Liver (tissue), 9 donors: ENCODE data around the gene SERP2. TPM values are rescaled to one million over a fixed set of nuclear protein-coding genes. Genes with fewer than 3 reads are reported as not detected.
A peak's percentile ranks its signal among the peaks of the same experiment; 100 is the strongest.

Source experiments
- DNase-seq: peaks from one replicate; pipeline ENCODE4 v3.0.0-alpha.2; 2017; ENCODE audit warnings: low spot score
- H3K27ac ChIP-seq, 2 donors: one replicate each; pipeline ENCODE4 v1.7.0; 2013; ENCODE audit warnings: inconsistent platforms in 2 of 2, low read length in 2 of 2, control low read depth in 1 of 2, low read depth in 1 of 2, mild to moderate bottlenecking in 1 of 2
- H3K27me3 ChIP-seq, 4 donors: one replicate each; pipeline versions ENCODE4 v1.6.1 to v1.7.0; 2013; ENCODE audit warnings: low read length in 3 of 4, inconsistent platforms in 1 of 4, mild to moderate bottlenecking in 1 of 4, moderate library complexity in 1 of 4; ENCODE audit not compliant: control insufficient read depth in 4 of 4, insufficient read depth in 4 of 4
- H3K36me3 ChIP-seq, 4 donors: one replicate each; pipeline versions ENCODE4 v1.6.1 to v1.7.0; 2013; ENCODE audit warnings: low read length in 3 of 4, mild to moderate bottlenecking in 3 of 4, low read depth in 1 of 4, moderate library complexity in 1 of 4; ENCODE audit not compliant: control insufficient read depth in 4 of 4, insufficient read depth in 3 of 4
- H3K4me1 ChIP-seq, 4 donors: one replicate each; pipeline versions ENCODE4 v1.6.1 to v1.7.0; 2013; ENCODE audit warnings: low read length in 3 of 4, mild to moderate bottlenecking in 3 of 4, moderate library complexity in 1 of 4; ENCODE audit not compliant: control insufficient read depth in 4 of 4, insufficient read depth in 4 of 4
- H3K4me3 ChIP-seq, 3 donors: one replicate each; pipeline versions ENCODE4 v1.6.1 to v1.7.0; 2013; ENCODE audit warnings: low read length in 3 of 3, control low read depth in 1 of 3, low read depth in 1 of 3, mild to moderate bottlenecking in 1 of 3
- H3K9ac ChIP-seq, 2 donors: one replicate each; pipeline ENCODE4 v1.7.0; 2013; ENCODE audit warnings: low read length in 2 of 2, mild to moderate bottlenecking in 2 of 2, moderate library complexity in 2 of 2, control low read depth in 1 of 2, low read depth in 1 of 2
- H3K9me3 ChIP-seq, 4 donors: one replicate each; pipeline versions ENCODE4 v1.6.1 to v1.7.0; 2013; ENCODE audit warnings: low read length in 3 of 4; ENCODE audit not compliant: control insufficient read depth in 4 of 4
- EGR1 ChIP-seq, 2 donors: IDR thresholded peaks; 2 replicates each; pipeline ENCODE4 v1.6.1; 2016 to 2018; ENCODE audit warnings: antibody characterized with exemption in 2 of 2, low read depth in 2 of 2
- FOXA1 ChIP-seq: IDR thresholded peaks from 2 replicates; pipeline ENCODE4 v1.6.1; 2016; ENCODE audit warnings: antibody characterized with exemption
- FOXA2 ChIP-seq: IDR thresholded peaks from 2 replicates; pipeline ENCODE4 v1.6.1; 2016; ENCODE audit warnings: antibody characterized with exemption
- GABPA ChIP-seq, 2 donors: IDR thresholded peaks in 1 of 2; conservative IDR thresholded peaks in 1 of 2; 2 replicates each; pipeline ENCODE4 v1.6.1; 2016; ENCODE audit warnings: antibody characterized with exemption in 2 of 2, mild to moderate bottlenecking in 1 of 2, moderate library complexity in 1 of 2
- HNF4A ChIP-seq, 2 donors: conservative IDR thresholded peaks; 2 replicates each; pipeline ENCODE4 v1.6.1; 2016; ENCODE audit warnings: antibody characterized with exemption in 2 of 2, mild to moderate bottlenecking in 2 of 2
- HNF4G ChIP-seq: IDR thresholded peaks from 2 replicates; pipeline ENCODE4 v1.6.1; 2016; ENCODE audit warnings: antibody characterized with exemption
- JUND ChIP-seq, 2 donors: IDR thresholded peaks; 2 replicates each; pipeline ENCODE4 v1.6.1; 2016; ENCODE audit warnings: antibody characterized with exemption in 2 of 2
- NR2F2 ChIP-seq: IDR thresholded peaks from 2 replicates; pipeline ENCODE4 v1.6.1; 2016; ENCODE audit warnings: antibody characterized with exemption
- RAD21 ChIP-seq, 2 donors: IDR thresholded peaks; 2 replicates each; pipeline ENCODE4 v1.6.1; 2016; ENCODE audit warnings: antibody characterized with exemption in 2 of 2, mild to moderate bottlenecking in 2 of 2
- RXRA ChIP-seq, 2 donors: IDR thresholded peaks; 2 replicates each; pipeline ENCODE4 v1.6.1; 2017 to 2018; ENCODE audit warnings: antibody characterized with exemption in 2 of 2, mild to moderate bottlenecking in 1 of 2
- TAF1 ChIP-seq: conservative IDR thresholded peaks from 2 replicates; pipeline ENCODE4 v1.6.1; 2016; ENCODE audit warnings: antibody characterized with exemption, mild to moderate bottlenecking
- YY1 ChIP-seq: IDR thresholded peaks from 2 replicates; pipeline ENCODE4 v1.6.1; 2016; ENCODE audit warnings: antibody characterized with exemption, mild to moderate bottlenecking
- WGBS: extraction: QIAGEN DNeasy Blood & Tissue Kit; methylation state at CpG from one replicate; pipeline ENCODE4 v1.1.7; 2013; 5-methylcytosine and 5-hydroxymethylcytosine counted together
- polyA plus RNA-seq, 2 donors: library from polyadenylated mRNA; stranded (reverse) in 1 of 2; unstranded in 1 of 2; fragments of 200-250 nt in 1 of 2; fragments of >200 nt in 1 of 2; fragmentation: Nextera tagmentation in 1 of 2; extraction: Ambion mirVana in 1 of 2; gene quantifications; one replicate each; pipeline versions ENCODE4 v1.2.1 to v1.2.3, GENCODE V29; 2013 to 2015
- total RNA-seq, 2 donors: library from RNA; depleted of rRNA; stranded (reverse); fragments of >200 nt; gene quantifications; one replicate each; pipeline ENCODE4 v1.2.3, GENCODE V29; 2014
- TF ChIP-seq, protein P1 (sequence below): IDR thresholded peaks from 2 replicates; pipeline ENCODE4 v1.6.1; 2016; ENCODE audit warnings: antibody characterized with exemption
- TF ChIP-seq, protein P2 (sequence below): IDR thresholded peaks from 2 replicates; pipeline ENCODE4 v1.6.1; 2016; ENCODE audit warnings: antibody characterized with exemption
- TF ChIP-seq, protein P3 (sequence below): IDR thresholded peaks from 2 replicates; pipeline ENCODE4 v1.6.1; 2016; ENCODE audit warnings: antibody characterized with exemption
- TF ChIP-seq, protein P4 (sequence below): fragments of 150-350 bp; IDR thresholded peaks from 2 replicates; pipeline ENCODE4 v1.5.1; 2017; ENCODE audit warnings: improper control_type of control experiment, low read depth, low read length; ENCODE audit not compliant: missing input control
- TF ChIP-seq, protein P5 (sequence below): IDR thresholded peaks from 2 replicates; pipeline ENCODE4 v1.6.1; 2016; ENCODE audit warnings: antibody characterized with exemption, mild to moderate bottlenecking
- donor health status: healthy.
- donor health status: healthy.
- donor health status: healthy.
- donor health status: healthy.
- donor health status: healthy.

SERP2 gene
- total and polyA plus RNA-seq, 4 donors, result 2.0 to 4.6 (median 3.6) TPM

DNA sequence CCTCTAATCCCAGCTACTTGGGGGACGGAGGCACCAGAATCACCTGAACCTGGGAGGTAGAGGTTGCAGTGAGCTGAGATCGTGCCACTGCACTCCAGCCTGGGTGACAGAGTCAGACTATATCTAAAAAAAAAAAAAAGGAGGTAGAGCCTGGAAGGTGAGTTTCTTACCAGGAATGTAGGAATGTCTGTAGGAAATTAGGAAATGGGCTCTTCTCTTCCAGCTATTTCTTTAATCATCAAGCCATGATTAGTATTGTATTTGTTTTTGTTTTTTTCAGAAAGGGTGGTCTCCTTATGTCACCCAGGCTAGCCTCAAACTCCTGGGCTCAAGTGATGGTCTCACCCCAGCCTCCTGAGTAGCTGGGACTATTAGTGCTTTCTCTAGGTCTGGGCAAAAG is 26.3 kb upstream of the SERP2 start:
- Histone ChIP-seq H3K4me1 (peaks cover 0 to 6% (median 0%) of the 10 kb centered on the region in 4 donors), H3K27ac (no peak overlapping the region), H3K36me3 (no peaks in the 10 kb centered on the region), H3K27me3 (no peaks in the 10 kb centered on the region), H3K4me3 (no peak overlapping the region), H3K9ac (no peak overlapping the region), H3K9me3 (no peaks in the 10 kb centered on the region)
- TF ChIP-seq NR2F2, result no peak
- no peak for TF ChIP-seq HNF4A (conservative IDR thresholded peaks at IDR 0.05)
- no peak for TF ChIP-seq TAF1
- TF ChIP-seq JUND (IDR thresholded peaks at IDR 0.05), result no peak
- no peak for TF ChIP-seq HNF4G
- TF ChIP-seq, protein P1, sequence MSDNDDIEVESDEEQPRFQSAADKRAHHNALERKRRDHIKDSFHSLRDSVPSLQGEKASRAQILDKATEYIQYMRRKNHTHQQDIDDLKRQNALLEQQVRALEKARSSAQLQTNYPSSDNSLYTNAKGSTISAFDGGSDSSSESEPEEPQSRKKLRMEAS, result no peak
- no peak for TF ChIP-seq RAD21 (IDR thresholded peaks at IDR 0.05)
- TF ChIP-seq, protein P2, sequence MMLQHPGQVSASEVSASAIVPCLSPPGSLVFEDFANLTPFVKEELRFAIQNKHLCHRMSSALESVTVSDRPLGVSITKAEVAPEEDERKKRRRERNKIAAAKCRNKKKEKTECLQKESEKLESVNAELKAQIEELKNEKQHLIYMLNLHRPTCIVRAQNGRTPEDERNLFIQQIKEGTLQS, result no peak
- no peak for TF ChIP-seq YY1
- TF ChIP-seq RXRA (IDR thresholded peaks at IDR 0.05), result no peak
- TF ChIP-seq FOXA1, result no peak
- TF ChIP-seq GABPA (IDR thresholded peaks at IDR 0.05 in 1 of 2, conservative IDR thresholded peaks at IDR 0.05 in 1 of 2), result no peak
- DNase-seq, result no peak
- whole genome bisulfite sequencing, result 95% methylated on average over 2 of the region's 2 CpGs

DNA sequence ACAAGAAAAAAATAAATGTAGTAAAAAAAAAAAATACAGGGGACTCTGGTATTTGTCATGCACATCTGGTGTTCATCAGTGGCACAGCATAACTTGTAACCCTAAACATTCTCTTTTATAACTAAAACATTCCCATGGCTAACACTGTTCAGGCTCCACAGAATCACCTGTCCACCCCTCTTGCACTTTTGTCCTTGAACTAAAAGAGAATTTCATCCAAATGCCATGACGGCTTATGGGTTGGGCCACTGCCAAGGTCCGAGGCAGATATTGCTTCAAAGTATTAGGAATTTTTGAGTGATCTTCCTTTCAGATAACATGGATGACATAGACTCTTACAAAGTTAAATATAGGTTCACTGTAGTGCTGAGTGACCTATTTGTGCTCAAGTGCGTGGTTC is 25.7 kb upstream of the SERP2 start:
- 51% methylated on average over 3 of the region's 3 CpGs for WGBS
- Histone ChIP-seq H3K27me3 (no peaks in the 10 kb centered on the region), H3K4me1 (peaks cover 0 to 6% (median 0%) of the 10 kb centered on the region in 4 donors), H3K4me3 (no peak overlapping the region), H3K9me3 (no peaks in the 10 kb centered on the region), H3K36me3 (no peaks in the 10 kb centered on the region), H3K27ac (no peak overlapping the region), H3K9ac (no peak overlapping the region)
- no peak for DNase-seq
- TF ChIP-seq HNF4A (conservative IDR thresholded peaks at IDR 0.05) (no peak), RXRA (IDR thresholded peaks at IDR 0.05) (no peak), FOXA1 (no peak)
- TF ChIP-seq, protein P1, result no peak

DNA sequence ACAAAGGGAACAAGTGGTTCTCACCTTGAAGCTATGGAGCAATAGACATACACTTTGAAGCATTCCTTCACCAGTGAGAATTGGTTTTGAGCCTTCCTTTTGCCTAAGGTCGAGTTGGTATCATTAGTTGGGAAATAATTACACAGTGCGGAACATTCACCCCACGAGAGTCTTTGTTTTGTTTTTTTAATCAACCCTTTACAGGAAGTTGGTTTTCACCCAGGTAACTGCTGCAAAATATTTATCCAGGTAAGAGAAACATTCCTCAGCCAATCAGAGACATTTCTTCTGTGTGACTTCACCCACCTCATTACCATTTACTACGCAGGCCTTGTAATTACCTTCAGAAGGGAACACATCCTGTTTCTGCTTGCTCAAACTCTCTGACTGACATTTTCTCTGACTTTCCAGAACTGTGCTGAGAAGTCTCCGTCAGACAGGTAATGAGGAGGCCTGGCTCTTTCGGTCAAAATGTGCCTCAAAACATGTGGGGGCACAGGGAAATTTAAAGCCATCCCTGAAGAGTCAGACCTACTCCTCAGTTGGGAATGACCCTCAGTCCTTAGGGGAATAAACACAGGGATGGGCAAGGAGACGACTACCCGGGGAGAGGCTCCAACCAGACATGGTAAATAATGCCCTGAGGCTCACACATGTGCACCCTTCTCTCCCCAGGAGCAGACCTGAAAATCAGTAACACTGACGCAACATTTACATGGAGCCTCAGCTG is 22.7 kb upstream of the SERP2 start:
- Histone ChIP-seq H3K9ac (no peak overlapping the region), H3K27me3 (no peaks in the 10 kb centered on the region), H3K4me3 (no peak overlapping the region), H3K36me3 (no peaks in the 10 kb centered on the region), H3K9me3 (no peaks in the 10 kb centered on the region), H3K27ac (peak overlapping the region; percentile 65 to 77), H3K4me1 (peaks cover 0 to 6% (median 0%) of the 10 kb centered on the region in 4 donors)
- DNase-seq, result no peak
- TF ChIP-seq FOXA2, result no peak
- no peak for TF ChIP-seq YY1
- TF ChIP-seq, protein P3, sequence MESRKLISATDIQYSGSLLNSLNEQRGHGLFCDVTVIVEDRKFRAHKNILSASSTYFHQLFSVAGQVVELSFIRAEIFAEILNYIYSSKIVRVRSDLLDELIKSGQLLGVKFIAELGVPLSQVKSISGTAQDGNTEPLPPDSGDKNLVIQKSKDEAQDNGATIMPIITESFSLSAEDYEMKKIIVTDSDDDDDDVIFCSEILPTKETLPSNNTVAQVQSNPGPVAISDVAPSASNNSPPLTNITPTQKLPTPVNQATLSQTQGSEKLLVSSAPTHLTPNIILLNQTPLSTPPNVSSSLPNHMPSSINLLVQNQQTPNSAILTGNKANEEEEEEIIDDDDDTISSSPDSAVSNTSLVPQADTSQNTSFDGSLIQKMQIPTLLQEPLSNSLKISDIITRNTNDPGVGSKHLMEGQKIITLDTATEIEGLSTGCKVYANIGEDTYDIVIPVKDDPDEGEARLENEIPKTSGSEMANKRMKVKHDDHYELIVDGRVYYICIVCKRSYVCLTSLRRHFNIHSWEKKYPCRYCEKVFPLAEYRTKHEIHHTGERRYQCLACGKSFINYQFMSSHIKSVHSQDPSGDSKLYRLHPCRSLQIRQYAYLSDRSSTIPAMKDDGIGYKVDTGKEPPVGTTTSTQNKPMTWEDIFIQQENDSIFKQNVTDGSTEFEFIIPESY, result no peak
- TF ChIP-seq, protein P4, sequence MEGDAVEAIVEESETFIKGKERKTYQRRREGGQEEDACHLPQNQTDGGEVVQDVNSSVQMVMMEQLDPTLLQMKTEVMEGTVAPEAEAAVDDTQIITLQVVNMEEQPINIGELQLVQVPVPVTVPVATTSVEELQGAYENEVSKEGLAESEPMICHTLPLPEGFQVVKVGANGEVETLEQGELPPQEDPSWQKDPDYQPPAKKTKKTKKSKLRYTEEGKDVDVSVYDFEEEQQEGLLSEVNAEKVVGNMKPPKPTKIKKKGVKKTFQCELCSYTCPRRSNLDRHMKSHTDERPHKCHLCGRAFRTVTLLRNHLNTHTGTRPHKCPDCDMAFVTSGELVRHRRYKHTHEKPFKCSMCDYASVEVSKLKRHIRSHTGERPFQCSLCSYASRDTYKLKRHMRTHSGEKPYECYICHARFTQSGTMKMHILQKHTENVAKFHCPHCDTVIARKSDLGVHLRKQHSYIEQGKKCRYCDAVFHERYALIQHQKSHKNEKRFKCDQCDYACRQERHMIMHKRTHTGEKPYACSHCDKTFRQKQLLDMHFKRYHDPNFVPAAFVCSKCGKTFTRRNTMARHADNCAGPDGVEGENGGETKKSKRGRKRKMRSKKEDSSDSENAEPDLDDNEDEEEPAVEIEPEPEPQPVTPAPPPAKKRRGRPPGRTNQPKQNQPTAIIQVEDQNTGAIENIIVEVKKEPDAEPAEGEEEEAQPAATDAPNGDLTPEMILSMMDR, result no peak
- peak in 1 of 2 donors; percentile 45 for TF ChIP-seq RXRA (IDR thresholded peaks at IDR 0.05)
- TF ChIP-seq HNF4A (conservative IDR thresholded peaks at IDR 0.05), result peak in 1 of 2 donors; percentile 32
- TF ChIP-seq, protein P2, result no peak
- TF ChIP-seq EGR1 (IDR thresholded peaks at IDR 0.05; ENCODE audit: low read depth in 2 of 2), result no peak
- TF ChIP-seq, protein P5, sequence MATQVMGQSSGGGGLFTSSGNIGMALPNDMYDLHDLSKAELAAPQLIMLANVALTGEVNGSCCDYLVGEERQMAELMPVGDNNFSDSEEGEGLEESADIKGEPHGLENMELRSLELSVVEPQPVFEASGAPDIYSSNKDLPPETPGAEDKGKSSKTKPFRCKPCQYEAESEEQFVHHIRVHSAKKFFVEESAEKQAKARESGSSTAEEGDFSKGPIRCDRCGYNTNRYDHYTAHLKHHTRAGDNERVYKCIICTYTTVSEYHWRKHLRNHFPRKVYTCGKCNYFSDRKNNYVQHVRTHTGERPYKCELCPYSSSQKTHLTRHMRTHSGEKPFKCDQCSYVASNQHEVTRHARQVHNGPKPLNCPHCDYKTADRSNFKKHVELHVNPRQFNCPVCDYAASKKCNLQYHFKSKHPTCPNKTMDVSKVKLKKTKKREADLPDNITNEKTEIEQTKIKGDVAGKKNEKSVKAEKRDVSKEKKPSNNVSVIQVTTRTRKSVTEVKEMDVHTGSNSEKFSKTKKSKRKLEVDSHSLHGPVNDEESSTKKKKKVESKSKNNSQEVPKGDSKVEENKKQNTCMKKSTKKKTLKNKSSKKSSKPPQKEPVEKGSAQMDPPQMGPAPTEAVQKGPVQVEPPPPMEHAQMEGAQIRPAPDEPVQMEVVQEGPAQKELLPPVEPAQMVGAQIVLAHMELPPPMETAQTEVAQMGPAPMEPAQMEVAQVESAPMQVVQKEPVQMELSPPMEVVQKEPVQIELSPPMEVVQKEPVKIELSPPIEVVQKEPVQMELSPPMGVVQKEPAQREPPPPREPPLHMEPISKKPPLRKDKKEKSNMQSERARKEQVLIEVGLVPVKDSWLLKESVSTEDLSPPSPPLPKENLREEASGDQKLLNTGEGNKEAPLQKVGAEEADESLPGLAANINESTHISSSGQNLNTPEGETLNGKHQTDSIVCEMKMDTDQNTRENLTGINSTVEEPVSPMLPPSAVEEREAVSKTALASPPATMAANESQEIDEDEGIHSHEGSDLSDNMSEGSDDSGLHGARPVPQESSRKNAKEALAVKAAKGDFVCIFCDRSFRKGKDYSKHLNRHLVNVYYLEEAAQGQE, result no peak
- no peak for TF ChIP-seq FOXA1
- no peak for TF ChIP-seq JUND (IDR thresholded peaks at IDR 0.05)
- no peak for TF ChIP-seq TAF1
- no peak for TF ChIP-seq NR2F2
- WGBS, result 52% methylated on average over 9 of the region's 9 CpGs
